Fibroblast of skin of scalp (primary cell): ENCODE measurements around the gene IFNA17.
"Not testable (repeated sequence)": the region's sequence is repeated elsewhere in the genome, so short reads cannot be mapped to it uniquely, and the experiment has no call there.

ENCODE experiments used
- DNase-seq: peaks from one replicate; pipeline ENCODE4 v3.0.0-alpha.2; 2013

IFNA17 gene

DNA sequence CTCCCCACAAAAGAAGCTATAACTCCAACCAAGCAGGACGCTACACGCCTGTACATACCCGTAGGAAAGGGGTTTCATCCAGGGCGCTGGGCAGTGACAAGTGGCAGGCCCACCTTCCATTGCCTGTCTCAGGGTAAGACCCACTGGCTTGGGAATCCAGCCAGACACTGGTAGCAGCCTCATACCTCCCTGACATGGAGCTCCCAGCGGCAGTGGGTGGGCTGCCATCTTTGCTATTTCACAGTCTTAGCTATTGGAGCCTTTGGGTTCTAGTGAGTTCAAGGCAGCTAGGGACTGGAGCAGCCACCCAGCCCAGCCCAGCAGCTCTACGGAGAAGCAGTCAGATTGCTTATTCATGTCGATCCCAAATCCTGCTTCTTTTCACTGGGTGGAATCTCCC lies 17.7 kb downstream of the IFNA17 start:
- DNase-seq = no peak

DNA sequence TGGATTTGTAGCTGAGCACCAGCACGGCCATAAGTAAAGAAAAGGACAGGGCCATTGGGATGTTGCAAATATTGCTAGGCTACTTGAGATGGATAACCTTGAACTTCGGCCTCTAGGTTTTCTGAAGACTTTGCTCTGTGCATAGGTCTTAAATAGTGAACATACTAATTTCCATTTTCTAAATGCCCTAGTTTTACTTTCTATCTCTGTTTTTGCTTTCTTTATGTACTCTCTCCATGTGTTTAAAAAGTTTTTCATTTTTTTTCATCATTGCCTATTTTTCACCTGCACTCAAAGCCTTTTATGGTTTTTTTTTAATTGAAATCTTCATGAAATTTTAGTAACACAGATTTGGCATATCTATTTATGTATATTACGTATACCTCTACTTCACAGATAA lies 21.0 kb downstream of the IFNA17 start, which contains the start of gene IFNA10:
TSS of gene IFNA10 (minus strand) at position 101 of the 400 bp plus-strand sequence. CDS start at position 55, 46 bp downstream.
- not testable (repeated sequence) for DNase-seq

DNA sequence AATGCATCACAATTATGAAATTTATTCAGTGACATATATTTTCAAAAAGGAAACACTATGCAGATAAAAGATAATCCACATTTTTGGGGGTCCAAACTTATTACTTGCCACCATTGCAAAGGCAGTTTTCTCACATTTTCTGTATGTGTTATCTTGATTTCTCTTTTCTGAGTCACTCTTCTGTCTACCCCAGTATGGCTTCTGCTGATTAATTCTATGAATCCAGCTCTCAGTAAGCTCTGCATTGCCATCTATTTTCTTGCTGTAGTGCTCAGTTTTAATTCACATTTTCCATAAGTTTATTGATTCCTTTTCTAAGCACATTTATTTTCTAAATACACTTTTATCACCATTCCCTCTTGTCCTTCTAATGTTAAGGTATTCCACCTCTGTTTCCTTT lies 22.8 kb downstream of the IFNA17 start:
- DNase-seq = no peak

DNA sequence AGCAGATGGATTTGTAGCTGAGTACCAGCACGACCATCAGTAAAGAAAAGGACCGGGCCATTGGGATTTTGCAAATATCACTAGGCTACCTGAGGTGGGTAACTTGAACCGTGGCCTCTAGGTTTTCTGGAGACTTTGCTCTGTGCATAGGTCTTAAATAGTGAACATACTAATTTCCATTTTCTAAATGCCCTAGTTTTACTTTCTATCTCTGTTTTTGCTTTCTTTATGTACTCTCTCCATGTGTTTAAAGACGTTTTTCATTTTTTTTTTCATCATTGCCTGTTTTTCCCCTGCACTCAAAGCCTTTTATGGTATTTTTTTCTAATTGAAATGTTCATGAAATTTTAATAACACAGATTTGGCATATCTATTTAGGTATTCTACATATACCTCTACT lies 25.9 kb downstream of the IFNA17 start, which contains the start of gene IFNA7:
TSS of gene IFNA7 (minus strand) at position 101 of the 400 bp plus-strand sequence. CDS start at position 61, 40 bp downstream.
- DNase-seq = not testable (repeated sequence)

DNA sequence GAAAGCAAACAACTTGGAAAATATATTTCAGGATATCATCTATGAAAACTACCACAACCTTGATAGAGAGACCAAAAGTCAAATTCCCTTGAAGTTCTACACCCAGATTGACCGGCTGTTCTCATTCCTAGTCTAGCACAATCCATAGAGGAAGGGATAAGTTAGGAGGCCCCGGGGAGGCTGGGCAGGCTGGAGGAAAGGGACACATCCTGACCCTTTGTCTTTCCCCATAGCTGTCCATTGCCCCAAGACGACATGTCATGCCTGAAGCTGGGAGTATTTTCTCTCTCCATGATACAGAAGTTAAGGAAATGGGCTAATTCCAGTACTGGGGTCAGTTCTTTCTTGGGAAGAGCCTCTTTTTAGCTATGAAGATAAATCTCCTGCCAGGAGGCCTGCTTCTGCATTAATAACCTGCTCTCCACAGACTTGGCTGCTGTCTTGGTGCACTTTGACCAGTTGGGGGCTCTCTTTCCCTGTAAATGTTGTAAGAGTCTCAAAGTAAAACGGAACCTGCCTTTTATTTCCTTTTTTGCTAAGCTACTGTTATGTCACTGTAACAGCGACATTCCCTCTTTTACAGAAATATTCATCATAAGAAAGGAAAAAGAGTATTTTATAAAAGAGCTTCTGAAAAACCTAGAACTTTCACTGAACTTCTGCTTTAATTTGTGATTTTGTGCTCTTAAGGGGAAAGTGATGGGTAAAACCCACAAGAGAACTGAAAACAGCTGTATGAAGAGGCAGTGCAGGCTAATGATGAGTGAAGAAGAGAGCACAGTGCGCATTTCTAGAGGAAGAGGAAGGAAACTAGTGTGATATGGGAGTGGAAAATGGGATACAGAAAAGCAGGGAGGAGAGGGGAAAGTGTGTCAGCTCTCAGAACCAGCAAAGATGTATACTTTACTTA lies 32.9 kb downstream of the IFNA17 start:
- peak; percentile 5 for DNase-seq

DNA sequence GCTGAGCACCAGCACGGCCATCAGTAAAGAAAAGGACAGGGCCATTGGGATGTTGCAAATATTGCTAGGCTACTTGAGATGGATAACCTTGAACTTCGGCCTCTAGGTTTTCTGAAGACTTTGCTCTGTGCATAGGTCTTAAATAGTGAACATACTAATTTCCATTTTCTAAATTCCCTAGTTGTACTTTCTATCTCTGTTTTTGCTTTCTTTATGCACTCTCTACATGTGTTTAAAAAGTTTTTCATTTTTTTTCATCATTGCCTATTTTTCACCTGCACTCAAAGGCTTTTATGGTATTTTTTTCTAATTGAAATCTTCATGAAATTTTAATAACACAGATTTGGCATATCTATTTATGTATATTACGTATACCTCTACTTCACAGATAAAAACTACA lies 40.5 kb downstream of the IFNA17 start, which contains the start of gene IFNA4:
TSS of gene IFNA4 (minus strand) at position 101 of the 400 bp plus-strand sequence. CDS start at position 45, 56 bp downstream.
- DNase-seq = not testable (repeated sequence)

DNA sequence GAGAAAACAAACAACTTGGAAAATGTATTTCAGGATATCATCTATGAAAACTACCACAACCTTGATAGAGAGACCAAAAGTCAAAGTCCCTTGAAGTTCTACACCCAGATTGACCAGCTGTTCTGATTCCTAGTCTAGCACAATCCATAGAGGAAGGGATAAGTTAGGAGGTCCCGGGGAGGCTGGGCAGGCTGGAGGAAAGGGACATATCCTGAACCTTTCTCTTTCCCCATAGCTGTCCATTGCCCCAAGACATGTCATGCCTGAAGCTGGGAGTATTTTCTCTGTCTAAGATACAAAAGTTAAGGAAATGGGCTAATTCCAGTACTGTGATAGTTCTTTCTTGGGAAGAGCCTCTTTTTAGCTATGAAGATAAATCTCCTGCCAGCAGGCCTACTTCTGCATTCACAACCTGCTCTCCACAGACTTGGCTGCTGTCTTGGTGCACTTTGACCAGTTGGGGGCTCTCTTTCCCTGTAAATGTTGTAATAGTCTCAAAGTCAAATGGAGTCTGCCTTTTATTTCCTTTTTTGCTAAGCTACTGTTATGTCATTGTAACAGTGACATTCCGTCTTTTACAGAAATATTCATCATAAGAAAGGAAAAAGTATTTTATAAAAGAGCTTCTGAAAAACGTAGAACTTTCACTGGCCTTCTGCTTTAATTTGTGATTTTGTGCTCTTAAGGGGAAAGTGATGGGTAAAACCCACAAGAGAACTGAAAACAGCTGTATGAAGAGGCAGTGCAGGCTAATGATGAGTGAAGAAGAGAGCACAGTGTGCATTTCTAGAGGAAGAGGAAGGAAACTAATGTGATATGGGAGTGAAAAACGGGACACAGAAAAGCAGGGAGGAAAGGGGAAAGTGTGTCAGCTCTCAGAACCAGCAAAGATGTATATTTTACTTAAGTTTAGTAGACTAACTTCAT lies 44.9 kb downstream of the IFNA17 start:
- peak; percentile 5 for DNase-seq
